ENCODE measurements around the gene AP3M1.

Gene AP3M1

GRCh38 chr10:74081941-74082718, 68.5 kb downstream of the AP3M1 start:
- no peak for TF ChIP-seq CTCF (IDR thresholded peaks at IDR 0.05; ENCODE audit: insufficient read depth, low read depth, low read length, missing control alignments)
- H3K4me3 ChIP-seq (ENCODE audit: low read depth, low read length): no peak overlapping the region
- no peak for DNase-seq (ENCODE audit: low read depth)

GRCh38 chr10:74081192-74081803, 69.3 kb downstream of the AP3M1 start:
- peak; percentile 65 for DNase-seq (ENCODE audit: low read depth)
- TF ChIP-seq CTCF (IDR thresholded peaks at IDR 0.05; ENCODE audit: insufficient read depth, low read depth, low read length, missing control alignments): peak; percentile 69
- no peak overlapping the region for H3K4me3 ChIP-seq (ENCODE audit: low read depth, low read length)

- no peak overlapping the region for H3K4me3 ChIP-seq (ENCODE audit: low read depth, low read length)
- no peak for TF ChIP-seq CTCF (IDR thresholded peaks at IDR 0.05; ENCODE audit: insufficient read depth, low read depth, low read length, missing control alignments)
- DNase-seq (ENCODE audit: low read depth): no peak
Observed at GRCh38 chr10:74079936-74080590, 70.6 kb downstream of the AP3M1 start.

GRCh38 chr10:74079028-74079935, 71.3 kb downstream of the AP3M1 start:
- no peak for TF ChIP-seq CTCF (IDR thresholded peaks at IDR 0.05; ENCODE audit: insufficient read depth, low read depth, low read length, missing control alignments)
- no peak overlapping the region for H3K4me3 ChIP-seq (ENCODE audit: low read depth, low read length)
- DNase-seq (ENCODE audit: low read depth): no peak

GRCh38 chr10:74078037-74078436, 72.6 kb downstream of the AP3M1 start:
- peak; percentile 24 for DNase-seq (ENCODE audit: low read depth)
- TF ChIP-seq CTCF (IDR thresholded peaks at IDR 0.05; ENCODE audit: insufficient read depth, low read depth, low read length, missing control alignments): no peak
- H3K4me3 ChIP-seq (ENCODE audit: low read depth, low read length): no peak overlapping the region

GRCh38 chr10:74077416-74077815, 73.2 kb downstream of the AP3M1 start:
- TF ChIP-seq CTCF (IDR thresholded peaks at IDR 0.05; ENCODE audit: insufficient read depth, low read depth, low read length, missing control alignments): no peak
- no peak for DNase-seq (ENCODE audit: low read depth)
- H3K4me3 ChIP-seq (ENCODE audit: low read depth, low read length): no peak overlapping the region

All from GM12865 (cell line).